Measurements from ENCODE around the gene SURF6.

DNA sequence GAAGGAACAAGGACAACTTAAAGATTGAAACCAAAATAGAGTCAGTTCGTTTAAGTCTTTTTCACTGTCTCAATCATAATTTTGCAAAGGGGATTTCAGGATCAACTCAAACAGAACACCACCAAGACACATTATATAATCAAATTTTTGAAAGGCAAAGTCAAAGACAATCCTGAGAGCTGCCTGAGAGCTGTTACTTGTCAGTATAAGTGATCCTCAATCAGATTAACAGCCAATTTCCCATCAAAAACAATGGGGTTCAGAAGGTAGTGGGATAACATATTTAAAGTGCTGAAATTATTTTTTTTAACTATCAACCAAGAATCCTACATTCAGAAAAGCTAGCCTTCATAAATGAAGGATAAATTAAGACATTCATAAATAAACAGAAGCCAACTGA lies 41.7 kb downstream of the SURF6 start:
- TF ChIP-seq, protein P1, sequence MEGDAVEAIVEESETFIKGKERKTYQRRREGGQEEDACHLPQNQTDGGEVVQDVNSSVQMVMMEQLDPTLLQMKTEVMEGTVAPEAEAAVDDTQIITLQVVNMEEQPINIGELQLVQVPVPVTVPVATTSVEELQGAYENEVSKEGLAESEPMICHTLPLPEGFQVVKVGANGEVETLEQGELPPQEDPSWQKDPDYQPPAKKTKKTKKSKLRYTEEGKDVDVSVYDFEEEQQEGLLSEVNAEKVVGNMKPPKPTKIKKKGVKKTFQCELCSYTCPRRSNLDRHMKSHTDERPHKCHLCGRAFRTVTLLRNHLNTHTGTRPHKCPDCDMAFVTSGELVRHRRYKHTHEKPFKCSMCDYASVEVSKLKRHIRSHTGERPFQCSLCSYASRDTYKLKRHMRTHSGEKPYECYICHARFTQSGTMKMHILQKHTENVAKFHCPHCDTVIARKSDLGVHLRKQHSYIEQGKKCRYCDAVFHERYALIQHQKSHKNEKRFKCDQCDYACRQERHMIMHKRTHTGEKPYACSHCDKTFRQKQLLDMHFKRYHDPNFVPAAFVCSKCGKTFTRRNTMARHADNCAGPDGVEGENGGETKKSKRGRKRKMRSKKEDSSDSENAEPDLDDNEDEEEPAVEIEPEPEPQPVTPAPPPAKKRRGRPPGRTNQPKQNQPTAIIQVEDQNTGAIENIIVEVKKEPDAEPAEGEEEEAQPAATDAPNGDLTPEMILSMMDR (conservative IDR thresholded peaks at IDR 0.05; ENCODE audit: low read depth in 2 of 2): no peak
- no peak for TF ChIP-seq EZH2 (IDR thresholded peaks at IDR 0.05; ENCODE audit: low read depth, unreplicated experiment)
- no peak for TF ChIP-seq EZH2phosphoT487 (IDR thresholded peaks at IDR 0.05; ENCODE audit: unreplicated experiment)
- TF ChIP-seq POLR2AphosphoS5 (IDR thresholded peaks at IDR 0.05; ENCODE audit: low read depth): no peak
- TF ChIP-seq CREB1 (CRISPR knock-in tag; IDR thresholded peaks at IDR 0.05; ENCODE audit: low read depth): no peak
- no peak for TF ChIP-seq JUNB (IDR thresholded peaks at IDR 0.05; ENCODE audit: unreplicated experiment)
- TF ChIP-seq REST (IDR thresholded peaks at IDR 0.05; ENCODE audit: unreplicated experiment): no peak
- TF ChIP-seq ZNF114 (CRISPR knock-in tag; IDR thresholded peaks at IDR 0.05): no peak
- TF ChIP-seq, protein P2, sequence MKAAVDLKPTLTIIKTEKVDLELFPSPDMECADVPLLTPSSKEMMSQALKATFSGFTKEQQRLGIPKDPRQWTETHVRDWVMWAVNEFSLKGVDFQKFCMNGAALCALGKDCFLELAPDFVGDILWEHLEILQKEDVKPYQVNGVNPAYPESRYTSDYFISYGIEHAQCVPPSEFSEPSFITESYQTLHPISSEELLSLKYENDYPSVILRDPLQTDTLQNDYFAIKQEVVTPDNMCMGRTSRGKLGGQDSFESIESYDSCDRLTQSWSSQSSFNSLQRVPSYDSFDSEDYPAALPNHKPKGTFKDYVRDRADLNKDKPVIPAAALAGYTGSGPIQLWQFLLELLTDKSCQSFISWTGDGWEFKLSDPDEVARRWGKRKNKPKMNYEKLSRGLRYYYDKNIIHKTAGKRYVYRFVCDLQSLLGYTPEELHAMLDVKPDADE (IDR thresholded peaks at IDR 0.05): no peak
